HG02938 (cell line): ENCODE measurements around the gene TRPM3.
"Not testable (repeated sequence)": the region's sequence is repeated elsewhere in the genome, so short reads cannot be mapped to it uniquely, and the experiment has no call there.

ENCODE experiments used
- ATAC-seq: cut with Tn5 transposase; IDR thresholded peaks from one replicate; pipeline ENCODE4 v1.9.1; 2021; ENCODE audit warnings: mild to moderate bottlenecking, moderate library complexity; ENCODE audit not compliant: unreplicated experiment

TRPM3 gene

GRCh38 chr9:70778568-70778967 lies 342.9 kb downstream of the TRPM3 start:
- no peak for ATAC-seq

DNA sequence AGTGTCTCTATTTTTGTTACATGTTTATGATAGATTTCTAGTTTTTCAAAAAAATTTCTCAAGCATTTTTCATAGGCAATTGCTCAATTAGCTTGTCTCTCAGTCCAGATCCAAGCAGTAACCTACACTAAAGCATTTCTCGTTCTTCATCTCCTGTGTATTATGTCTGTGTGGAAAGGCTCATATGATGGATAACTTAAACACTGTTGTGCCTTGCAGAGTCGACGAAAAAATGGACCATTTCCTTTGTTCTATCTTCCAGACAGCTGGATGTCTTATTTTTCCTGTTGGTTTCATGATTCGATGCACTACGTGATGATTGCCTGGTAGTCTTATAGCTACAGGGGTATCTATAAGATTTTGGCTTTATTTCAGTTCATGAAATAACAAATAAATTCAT lies 347.8 kb downstream of the TRPM3 start:
- no peak for ATAC-seq

- ATAC-seq = no peak
These were observed 348.8 kb downstream of the TRPM3 start for GRCh38 chr9:70772601-70773000.

DNA sequence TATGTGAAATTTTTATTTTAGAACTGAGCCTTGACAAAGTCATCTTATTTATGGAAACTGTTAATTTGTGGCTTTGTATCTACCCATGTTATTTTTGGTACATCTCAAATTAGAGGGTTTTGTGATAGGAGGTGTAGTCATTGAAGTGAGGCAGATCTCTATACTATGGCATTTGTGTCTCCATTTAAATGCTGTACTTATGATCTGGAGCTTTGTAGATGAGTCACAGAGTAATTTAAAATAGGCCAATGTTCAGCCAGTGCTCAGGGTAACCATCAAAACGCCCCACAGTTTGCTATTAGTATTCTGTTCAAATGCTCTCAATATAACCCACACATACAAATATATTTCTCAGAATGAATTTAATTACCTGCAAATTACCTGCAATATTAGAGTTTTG lies 355.5 kb downstream of the TRPM3 start:
- no peak for ATAC-seq

DNA sequence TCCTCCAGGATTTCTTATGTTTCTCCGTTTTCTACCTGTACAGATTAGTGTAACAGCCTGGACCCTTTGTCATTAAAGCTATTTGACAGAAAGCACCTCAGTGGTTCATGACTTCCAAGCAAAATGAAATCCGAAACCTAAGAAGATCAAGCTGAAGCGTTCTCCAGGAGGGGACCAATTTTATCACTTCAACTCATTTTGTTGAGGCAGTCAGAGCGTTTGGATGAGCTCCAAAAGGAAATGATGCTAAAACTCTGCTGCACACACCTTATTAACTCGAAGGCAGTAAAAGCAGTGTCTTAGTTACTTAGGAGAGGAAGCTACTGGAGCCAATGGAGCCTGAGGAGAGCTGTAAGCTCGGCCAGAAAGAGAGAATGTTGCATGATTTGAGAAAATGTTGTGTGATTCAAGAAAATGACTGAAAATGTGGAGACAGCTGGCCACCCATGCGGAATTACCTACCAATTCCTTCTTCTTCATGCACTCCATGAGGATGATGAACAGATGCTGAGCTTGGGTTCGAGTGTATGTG lies 360.2 kb downstream of the TRPM3 start:
- no peak for ATAC-seq

DNA sequence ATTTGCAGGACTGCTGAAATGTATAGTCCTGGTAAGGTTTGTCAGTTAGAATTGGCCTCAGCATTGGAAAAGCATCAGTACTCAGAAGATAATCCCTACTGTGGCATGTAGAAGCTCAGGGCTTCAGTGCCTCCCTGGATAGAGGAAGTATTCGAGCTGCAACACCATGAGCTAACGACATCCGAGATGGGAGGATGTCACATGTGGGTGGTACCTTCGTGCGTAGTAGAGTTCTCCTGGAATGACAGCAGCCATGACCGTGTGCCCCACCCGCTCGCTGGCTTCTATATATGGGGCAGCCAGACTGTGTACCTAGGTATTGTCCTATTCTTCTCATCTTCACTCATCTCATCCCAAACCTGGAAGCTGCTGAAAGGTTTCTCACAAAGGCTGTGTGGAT lies 361.2 kb downstream of the TRPM3 start:
- ATAC-seq = no peak

GRCh38 chr9:70753311-70753710 lies 368.1 kb downstream of the TRPM3 start:
- ATAC-seq = no peak

GRCh38 chr9:70749066-70749465 lies 372.4 kb downstream of the TRPM3 start:
- ATAC-seq = no peak

GRCh38 chr9:70747261-70747718 lies 374.1 kb downstream of the TRPM3 start:
- no peak for ATAC-seq

DNA sequence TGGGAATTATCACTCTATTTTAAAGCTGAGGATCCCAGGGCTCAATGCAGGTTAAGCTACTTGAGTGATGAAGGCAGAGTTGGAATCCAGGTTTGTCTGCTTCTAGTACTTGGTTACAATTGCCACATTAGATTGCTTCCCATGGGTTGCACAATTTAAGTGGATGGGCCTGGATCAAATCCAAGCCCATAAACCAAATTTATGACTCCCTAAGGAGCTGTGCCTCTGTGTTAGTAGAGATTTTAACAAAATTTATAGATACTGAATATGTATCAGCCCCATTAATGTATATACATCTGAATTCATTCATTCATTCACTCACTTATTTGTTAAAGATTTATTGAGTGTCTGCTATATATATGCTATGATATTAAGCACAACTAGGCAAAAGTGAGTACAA lies 374.7 kb downstream of the TRPM3 start:
- ATAC-seq = no peak

GRCh38 chr9:70746316-70746715 lies 375.1 kb downstream of the TRPM3 start:
- no peak for ATAC-seq

GRCh38 chr9:70724794-70725193 lies 396.6 kb downstream of the TRPM3 start:
- ATAC-seq = not testable (repeated sequence)

DNA sequence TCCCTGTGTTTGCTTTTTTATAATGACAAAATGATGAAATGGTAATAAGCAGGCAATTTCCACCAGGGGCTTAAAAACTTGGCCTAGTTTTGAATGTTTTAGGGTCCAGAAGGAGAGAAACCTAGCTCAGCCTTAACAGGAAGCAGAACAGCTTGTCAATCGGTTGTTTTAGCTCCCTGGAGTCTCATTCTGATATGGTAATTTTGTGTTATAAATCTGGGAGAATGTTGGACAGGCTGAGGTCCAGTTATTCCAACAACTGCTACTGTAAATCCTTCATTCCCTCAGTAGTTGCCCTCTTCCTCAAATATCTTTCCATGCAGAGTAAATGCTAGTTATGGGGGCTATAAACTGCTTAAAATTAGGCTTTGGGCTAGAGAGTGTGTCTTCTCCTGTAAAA lies 397.4 kb downstream of the TRPM3 start:
- not testable (repeated sequence) for ATAC-seq

GRCh38 chr9:70706797-70707196 lies 414.6 kb downstream of the TRPM3 start:
- not testable (repeated sequence) for ATAC-seq

DNA sequence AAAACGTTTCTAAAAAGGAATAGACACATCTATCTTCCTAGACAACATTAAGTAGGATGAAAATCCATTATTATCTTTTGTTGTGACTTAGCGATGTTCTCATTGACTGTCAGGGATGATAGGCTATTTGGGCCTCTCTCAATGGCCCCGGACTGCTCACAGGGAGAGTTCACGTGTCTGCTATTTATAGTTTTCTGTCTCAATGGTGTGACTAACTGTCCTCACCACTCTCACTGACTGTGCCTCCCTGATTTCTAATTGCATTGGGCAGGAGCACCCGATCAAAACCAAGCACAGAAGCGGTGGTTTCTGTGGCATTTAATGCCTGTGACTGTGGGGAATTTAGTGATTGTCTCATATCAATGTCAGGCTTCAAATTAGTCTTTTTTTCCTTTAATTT lies 420.3 kb downstream of the TRPM3 start:
- ATAC-seq = no peak

DNA sequence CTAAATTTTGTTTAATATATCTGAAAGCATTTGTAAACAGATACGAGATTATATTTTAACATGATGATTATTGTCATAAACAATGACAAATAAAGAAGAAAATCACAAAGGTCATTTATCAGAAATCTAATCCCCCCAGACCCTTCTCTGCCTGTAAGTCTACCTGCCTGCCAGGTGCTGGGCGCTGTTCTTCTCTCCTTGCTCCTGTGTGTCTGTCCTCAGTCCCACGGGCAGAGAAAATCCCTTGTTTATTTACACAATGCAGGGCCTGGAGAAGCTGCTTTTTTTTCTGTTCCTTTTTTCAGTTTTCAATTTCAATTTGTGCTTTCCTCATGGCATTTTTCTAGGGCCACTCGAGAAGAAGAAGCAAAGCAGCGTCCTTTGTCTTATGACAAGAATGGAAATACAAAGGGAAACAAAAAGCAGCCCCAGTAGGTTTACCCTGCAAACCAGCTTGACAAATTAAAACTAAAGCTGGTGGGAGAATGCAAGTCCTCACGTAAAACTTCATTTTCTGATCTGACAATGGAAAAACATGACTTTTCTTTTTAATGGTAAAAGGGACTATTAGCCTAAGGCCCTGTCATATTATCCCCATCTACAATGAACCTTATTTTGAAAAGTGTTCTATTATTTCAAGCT lies 424.6 kb downstream of the TRPM3 start:
- no peak for ATAC-seq

DNA sequence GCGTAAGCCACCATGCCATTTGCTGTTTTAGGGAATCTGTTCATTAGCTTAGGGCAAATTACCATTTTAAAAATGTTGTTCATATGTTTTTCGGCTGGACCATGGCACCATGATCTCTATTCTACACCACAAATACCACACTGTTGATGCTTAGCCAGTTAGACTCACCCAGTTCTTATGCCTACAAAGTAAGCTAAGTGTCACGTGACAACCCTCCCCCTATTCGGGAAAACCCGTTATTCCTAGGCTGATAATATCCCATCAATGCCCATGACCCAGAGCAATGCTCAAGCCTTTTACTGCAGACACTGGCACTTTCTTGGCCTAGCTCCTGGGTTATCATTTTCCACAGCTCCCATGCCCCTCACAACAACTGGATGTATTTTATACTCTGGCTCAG lies 426.7 kb downstream of the TRPM3 start:
- ATAC-seq = no peak

DNA sequence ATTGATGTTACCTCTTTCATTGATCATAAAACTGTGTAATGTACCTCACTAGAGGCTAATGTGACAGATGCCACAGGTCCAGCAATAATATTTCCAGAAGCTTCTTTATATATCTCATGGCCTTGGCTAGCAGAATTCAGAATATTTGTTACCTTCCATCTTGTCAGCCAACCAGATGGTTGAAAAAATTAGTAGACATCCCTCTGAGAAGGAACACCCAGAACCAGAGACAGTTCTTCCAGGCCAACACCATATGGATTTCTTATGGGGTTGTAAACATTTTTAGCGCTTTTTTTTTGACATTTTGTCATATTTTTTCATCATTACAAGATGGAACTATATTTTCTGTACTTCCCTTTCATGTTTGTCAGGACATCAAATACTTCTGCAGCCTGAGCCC lies 428.2 kb downstream of the TRPM3 start:
- no peak for ATAC-seq

DNA sequence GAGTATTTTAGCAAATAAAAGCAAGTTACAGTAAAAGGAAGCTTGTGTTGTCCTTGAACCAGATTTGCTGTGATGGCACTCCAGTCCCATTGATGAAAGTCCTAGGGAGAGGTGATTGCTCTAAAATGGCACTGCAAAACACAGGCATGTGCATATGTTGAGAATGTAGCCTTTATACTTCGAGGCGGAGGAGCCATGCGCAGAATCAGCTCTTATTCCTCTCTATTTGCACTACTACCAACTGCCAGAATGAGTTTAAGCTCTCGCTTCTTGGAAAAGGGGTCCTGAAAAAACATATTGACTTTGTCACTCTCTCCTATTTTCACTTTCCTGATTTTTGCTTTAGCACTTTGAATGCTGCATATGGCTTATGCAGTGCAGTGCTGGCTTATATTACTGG lies 429.0 kb downstream of the TRPM3 start:
- ATAC-seq = no peak

GRCh38 chr9:70688704-70689103 lies 432.7 kb downstream of the TRPM3 start:
- no peak for ATAC-seq

DNA sequence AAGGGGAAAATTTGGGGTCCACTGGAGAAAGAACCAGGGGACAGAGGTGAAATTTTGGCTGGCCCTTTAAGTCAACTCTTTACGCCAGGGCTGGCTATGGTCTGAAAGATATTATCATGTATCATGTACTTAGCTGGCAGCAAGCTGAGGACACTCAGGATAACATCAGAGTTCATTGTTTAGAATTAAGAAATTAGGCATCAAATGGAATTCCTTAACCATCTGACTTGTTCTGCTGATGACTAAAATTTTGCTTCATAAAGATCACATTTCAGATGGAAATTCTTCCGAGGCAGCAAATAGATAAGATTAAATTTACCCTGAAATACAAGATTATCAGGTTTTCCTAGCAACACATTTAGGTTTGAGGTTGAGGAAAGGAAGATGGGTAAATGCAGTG lies 437.6 kb downstream of the TRPM3 start:
- ATAC-seq = no peak

- no peak for ATAC-seq
These were observed 439.1 kb downstream of the TRPM3 start for GRCh38 chr9:70682298-70682697.

GRCh38 chr9:70679845-70680244 lies 441.6 kb downstream of the TRPM3 start:
- ATAC-seq = no peak
